Stromal cell of bone marrow (primary cell): ENCODE results near the gene ABHD2.
"Not testable (repeated sequence)": the region's sequence is repeated elsewhere in the genome, so short reads cannot be mapped to it uniquely, and the experiment has no call there.

Experiments used
- DNase-seq: peaks from one replicate; pipeline ENCODE4 v3.0.0-alpha.2; 2012; ENCODE audit warnings: low read depth

The ABHD2 gene

DNA sequence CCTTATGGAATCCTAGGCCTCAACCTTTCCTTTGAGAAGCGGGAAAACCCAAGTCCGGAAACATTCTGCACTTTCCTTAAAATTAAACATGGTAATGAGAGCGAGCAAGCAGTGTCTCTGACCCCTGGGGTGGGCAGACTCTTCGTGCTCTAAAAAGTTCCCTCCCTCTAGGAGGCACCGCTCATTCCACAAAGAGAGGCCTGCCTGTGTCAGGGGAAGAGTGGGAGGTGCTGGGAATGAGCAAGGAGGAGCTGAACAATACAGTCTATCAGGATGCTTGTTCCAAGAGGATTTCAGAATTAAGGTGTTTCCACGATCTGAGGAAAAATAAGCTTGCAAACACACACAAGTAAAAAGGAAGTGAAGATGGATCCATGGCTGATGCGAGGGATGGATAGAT lies 139.2 kb downstream of the ABHD2 start:
- DNase-seq: no peak

- DNase-seq: no peak
Measured at GRCh38 chr15:89230277-89230676, 142.0 kb downstream of the ABHD2 start.

DNA sequence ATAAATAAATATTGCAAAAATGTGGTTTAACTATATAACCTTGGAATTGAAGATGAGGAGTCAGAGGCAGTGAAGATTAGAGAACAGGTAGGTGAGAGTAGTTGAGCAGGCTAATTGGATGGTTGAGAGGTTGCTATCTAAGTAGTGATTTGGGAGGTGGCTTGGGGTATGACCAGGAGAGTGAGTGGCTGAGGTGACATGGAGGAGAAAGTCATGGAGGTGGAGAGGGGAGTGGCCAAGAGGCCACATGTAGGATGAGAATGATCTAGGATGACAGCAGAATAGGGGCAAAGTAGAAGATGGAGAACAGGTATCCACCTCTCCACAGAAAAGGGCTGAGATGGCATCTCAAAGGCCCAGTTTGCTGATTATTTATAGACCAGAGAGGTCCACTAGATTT lies 143.6 kb downstream of the ABHD2 start:
- no peak for DNase-seq

- DNase-seq: not testable (repeated sequence)
Measured at GRCh38 chr15:89239883-89240810, 151.9 kb downstream of the ABHD2 start.

DNA sequence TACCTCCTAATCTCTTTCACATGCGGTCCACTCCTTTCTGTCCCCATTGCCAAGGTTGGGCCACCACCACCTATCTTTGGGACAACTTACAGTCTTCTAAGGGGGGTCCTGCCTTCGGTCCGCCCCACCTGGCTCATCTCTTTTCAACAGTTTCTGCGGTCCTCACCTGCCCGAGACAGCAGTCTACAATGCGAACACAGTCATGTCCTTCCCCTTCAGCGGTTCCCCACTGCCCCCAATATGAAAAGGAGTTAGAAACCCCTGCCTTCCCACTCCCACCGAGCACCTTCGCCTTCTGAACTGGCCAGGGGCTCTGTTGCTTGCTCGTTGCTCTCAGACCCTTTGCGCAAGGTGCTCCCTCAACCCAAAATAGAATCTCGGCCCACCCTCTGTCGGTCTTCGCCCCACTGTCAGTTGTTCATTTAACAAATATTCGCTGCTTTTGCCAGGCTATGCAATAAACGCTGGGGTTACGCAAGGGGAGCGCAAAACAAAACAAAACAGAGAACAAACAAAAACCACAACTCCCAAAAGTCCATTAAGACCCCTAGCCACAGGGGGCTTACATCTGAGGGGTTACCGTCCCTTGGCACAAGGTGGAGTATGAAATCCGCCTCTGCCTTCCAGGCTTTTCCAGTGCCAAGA lies 154.9 kb downstream of the ABHD2 start:
- DNase-seq: no peak

GRCh38 chr15:89243691-89244573 lies 155.7 kb downstream of the ABHD2 start, which contains the start of gene FANCI:
FANCI (plus strand) TSS chr15:89243979; CDS start chr15:89247648, 3,669 bp downstream.
- peak; percentile 87 for DNase-seq

DNA sequence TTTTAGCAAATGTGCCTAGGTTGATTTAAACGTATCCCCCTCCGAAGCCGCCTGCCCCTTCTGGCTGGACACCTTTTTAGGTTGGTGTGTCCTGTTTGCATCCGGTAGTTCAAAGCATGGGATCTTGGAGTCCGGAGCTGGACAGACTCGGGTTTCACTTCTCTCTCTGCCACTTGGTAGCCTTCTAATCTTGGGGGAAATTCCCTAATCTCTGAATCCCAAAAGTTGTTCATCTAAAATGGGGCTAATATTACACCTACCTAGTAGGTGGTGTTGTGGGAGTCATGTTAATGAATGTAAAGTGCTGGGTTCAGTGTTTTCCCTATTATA lies 156.3 kb downstream of the ABHD2 start:
- no peak for DNase-seq

GRCh38 chr15:89247446-89247845 lies 159.2 kb downstream of the ABHD2 start:
- no peak for DNase-seq

GRCh38 chr15:89248584-89248983 lies 160.3 kb downstream of the ABHD2 start:
- no peak for DNase-seq

- not testable (repeated sequence) for DNase-seq
Measured at GRCh38 chr15:89250142-89250541, 161.9 kb downstream of the ABHD2 start.
